Neutrophil (primary cell): ENCODE results near the gene ZNF460.

Source experiments
- H3K27ac ChIP-seq: fragments of 200-600 bp; sonication (generic); 2 replicates; pipeline ENCODE4 v1.5.1; 2016; ENCODE audit warnings: mild to moderate bottlenecking, moderate library complexity
- H3K27me3 ChIP-seq: fragments of 200-600 bp; sonication (generic); 2 replicates; pipeline ENCODE4 v1.6.0; 2016; ENCODE audit warnings: mild to moderate bottlenecking
- H3K36me3 ChIP-seq: fragments of 200-600 bp; sonication (generic); 2 replicates; pipeline ENCODE4 v1.5.1; 2017
- H3K4me1 ChIP-seq, 2 experiments: fragments of 200-600 bp in 1 of 2; sonication (generic) in 1 of 2; 1 replicate in 1 of 2; 2 replicates in 1 of 2; pipeline versions ENCODE4 v1.5.1 to v1.6.1; 2013 to 2016; ENCODE audit warnings: low read depth in 1 of 2, low read length in 1 of 2, mild to moderate bottlenecking in 1 of 2, moderate library complexity in 1 of 2; ENCODE audit not compliant: control insufficient read depth in 1 of 2, insufficient read depth in 1 of 2
- H3K4me3 ChIP-seq, 2 experiments: fragments of 200-600 bp in 1 of 2; sonication (generic) in 1 of 2; 1 replicate in 1 of 2; 2 replicates in 1 of 2; pipeline ENCODE4 v1.5.1; 2013 to 2016; ENCODE audit warnings: low read depth in 1 of 2, low read length in 1 of 2, mild to moderate bottlenecking in 1 of 2, moderate library complexity in 1 of 2
- H3K9me3 ChIP-seq: fragments of 200-600 bp; sonication (generic); 2 replicates; pipeline ENCODE4 v1.5.1; 2016
- CTCF ChIP-seq: fragments of 200-600 bp; sonication (generic); IDR thresholded peaks from 2 replicates; pipeline ENCODE4 v1.5.1; 2016; ENCODE audit warnings: antibody characterized with exemption

Gene ZNF460

GRCh38 chr19:57314146-57314545 lies 33.9 kb downstream of the ZNF460 start:
- Histone ChIP-seq H3K4me3 (no peak overlapping the region), H3K27me3 (peaks cover 56% of the 10 kb centered on the region)
- no peak for TF ChIP-seq CTCF

GRCh38 chr19:57317503-57317902 lies 37.2 kb downstream of the ZNF460 start:
- TF ChIP-seq CTCF: no peak
- H3K4me3 ChIP-seq: no peak overlapping the region

More at GRCh38 chr19:57314146-57314545, 33.9 kb downstream of the ZNF460 start:
- Histone ChIP-seq H3K4me1 (no peaks in the 10 kb centered on the region), H3K9me3 (peaks cover 9% of the 10 kb centered on the region), H3K27ac (no peak overlapping the region), H3K36me3 (no peaks in the 10 kb centered on the region)

GRCh38 chr19:57319869-57320179 lies 39.5 kb downstream of the ZNF460 start:
- peak overlapping the region; percentile 81 for H3K27ac ChIP-seq
- H3K36me3 ChIP-seq: peaks cover 10% of the 10 kb centered on the region
- peak overlapping the region; percentile 77 to 81 for H3K4me3 ChIP-seq
- H3K9me3 ChIP-seq: peaks cover 9% of the 10 kb centered on the region
- TF ChIP-seq CTCF: no peak
- H3K4me1 ChIP-seq: peaks cover 15 to 21% of the 10 kb centered on the region in 2 experiments
- peaks cover 42% of the 10 kb centered on the region for H3K27me3 ChIP-seq

More at GRCh38 chr19:57317503-57317902, 37.2 kb downstream of the ZNF460 start:
- Histone ChIP-seq H3K36me3 (no peaks in the 10 kb centered on the region), H3K27ac (no peak overlapping the region), H3K4me1 (peaks cover 15 to 21% of the 10 kb centered on the region in 2 experiments), H3K9me3 (peaks cover 9% of the 10 kb centered on the region), H3K27me3 (peaks cover 56% of the 10 kb centered on the region)

GRCh38 chr19:57320180-57321084 lies 40.1 kb downstream of the ZNF460 start, which contains the start of gene ZNF543:
ZNF543 (plus strand) TSS chr19:57320472; CDS start chr19:57320854, 382 bp downstream.
- peaks cover 15 to 21% of the 10 kb centered on the region in 2 experiments for H3K4me1 ChIP-seq
- peak within 1 kb of the TSS; percentile 81 for H3K27ac ChIP-seq
- no peak for TF ChIP-seq CTCF

DNA sequence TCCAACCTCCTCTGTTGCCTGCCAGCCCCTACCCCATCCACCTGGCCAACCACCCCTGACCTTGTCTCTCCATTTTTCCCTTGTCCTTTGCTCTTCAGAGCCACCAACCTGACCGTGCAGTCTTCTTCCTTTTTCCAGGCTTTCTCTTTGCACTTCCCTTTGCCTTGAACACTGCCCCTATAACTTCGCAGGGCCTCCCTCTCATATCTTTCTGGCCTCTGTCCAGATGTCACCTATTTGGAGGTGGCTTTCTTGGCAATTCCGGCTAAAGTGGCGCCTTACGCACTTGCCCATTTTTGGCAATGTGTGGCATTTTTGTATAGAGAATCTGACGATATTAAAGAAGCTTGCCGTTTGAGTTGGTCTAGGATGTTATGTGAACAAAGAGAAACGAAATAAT lies 40.8 kb downstream of the ZNF460 start:
- peaks cover 29% of the 10 kb centered on the region for H3K27me3 ChIP-seq
- H3K27ac ChIP-seq: peak overlapping the region; percentile 81
- no peak for TF ChIP-seq CTCF

More at GRCh38 chr19:57320180-57321084, 40.1 kb downstream of the ZNF460 start, which contains the start of gene ZNF543:
- Histone ChIP-seq H3K36me3 (peaks cover 17% of the 10 kb centered on the region), H3K9me3 (peaks cover 9% of the 10 kb centered on the region), H3K27me3 (peaks cover 36% of the 10 kb centered on the region), H3K4me3 (peak within 1 kb of the TSS; percentile 77 to 81)

More for the DNA sequence above, 40.8 kb downstream of the ZNF460 start:
- peaks cover 15 to 21% of the 10 kb centered on the region in 2 experiments for H3K4me1 ChIP-seq
- peaks cover 20% of the 10 kb centered on the region for H3K36me3 ChIP-seq
- peaks cover 9% of the 10 kb centered on the region for H3K9me3 ChIP-seq
- H3K4me3 ChIP-seq: peak overlapping the region; percentile 77 to 81
